ENCODE data around the gene MAOB.

The MAOB gene

DNA sequence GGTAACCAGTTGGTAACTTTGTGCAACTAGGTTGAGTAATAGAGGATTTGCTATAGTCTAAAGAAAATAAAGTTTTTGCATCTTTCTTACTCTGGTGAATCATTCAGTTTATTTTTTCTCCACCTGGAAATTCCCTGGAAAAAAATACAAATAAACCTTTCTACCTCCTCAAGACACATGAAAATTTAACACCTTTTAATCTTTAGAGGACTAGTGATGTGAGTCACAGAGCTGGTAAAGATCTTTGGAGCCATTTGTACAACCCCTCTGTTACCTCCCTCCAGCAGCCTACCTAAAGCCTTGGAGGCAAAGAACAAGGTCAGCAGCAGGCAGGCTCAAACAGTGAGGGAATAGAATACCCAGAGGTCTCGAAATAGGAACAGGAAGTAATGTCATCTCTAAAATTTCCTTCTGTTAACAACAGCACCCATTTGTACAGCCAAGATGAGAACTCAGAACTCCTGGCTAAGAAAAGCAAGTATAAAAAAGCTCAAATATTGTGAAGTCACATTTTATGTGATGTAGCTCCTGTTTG, 10.2 kb upstream of the MAOB start:
- H3K4me1 ChIP-seq (ENCODE audit: control insufficient read depth, insufficient read depth, low read length): no peaks in the 10 kb centered on the region
- no peaks in the 10 kb centered on the region; the same call in 1 of the 2 replicates for H3K9me3 ChIP-seq (ENCODE audit: control insufficient read depth, insufficient read depth, low read depth, low read length)
- POLR2A ChIA-PET: no interaction called here
- no peak overlapping the region for H3K27ac ChIP-seq (ENCODE audit: extremely low read depth, low read depth, low read length)
- H3K4me3 ChIP-seq (ENCODE audit: low read depth, low read length): no peak overlapping the region
- CTCF ChIA-PET: interaction anchor here (0.6 to 0.7 kb wide), 3 partner anchors 9 to 142 kb away, joined by 3 to 4 read pairs (median 3); no protein-coding TSS in a partner anchor
- TF ChIP-seq ZNF707 (tag by site-specific recombination; IDR thresholded peaks at IDR 0.05): no peak
- TF ChIP-seq ZNF544 (tag by site-specific recombination; IDR thresholded peaks at IDR 0.05): no peak
- TF ChIP-seq ZNF211 (tag by site-specific recombination; IDR thresholded peaks at IDR 0.05; ENCODE audit: low read depth): no peak
- no peak for TF ChIP-seq ZNF311 (tag by site-specific recombination; IDR thresholded peaks at IDR 0.05; ENCODE audit: borderline replicate concordance)
- no peak for TF ChIP-seq ZNF692 (tag by site-specific recombination; IDR thresholded peaks at IDR 0.05)
- no peak for TF ChIP-seq ZNF335 (tag by site-specific recombination; conservative IDR thresholded peaks at IDR 0.05)
- TF ChIP-seq, protein P1, sequence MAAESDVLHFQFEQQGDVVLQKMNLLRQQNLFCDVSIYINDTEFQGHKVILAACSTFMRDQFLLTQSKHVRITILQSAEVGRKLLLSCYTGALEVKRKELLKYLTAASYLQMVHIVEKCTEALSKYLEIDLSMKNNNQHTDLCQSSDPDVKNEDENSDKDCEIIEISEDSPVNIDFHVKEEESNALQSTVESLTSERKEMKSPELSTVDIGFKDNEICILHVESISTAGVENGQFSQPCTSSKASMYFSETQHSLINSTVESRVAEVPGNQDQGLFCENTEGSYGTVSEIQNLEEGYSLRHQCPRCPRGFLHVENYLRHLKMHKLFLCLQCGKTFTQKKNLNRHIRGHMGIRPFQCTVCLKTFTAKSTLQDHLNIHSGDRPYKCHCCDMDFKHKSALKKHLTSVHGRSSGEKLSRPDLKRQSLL (tag by site-specific recombination; IDR thresholded peaks at IDR 0.05): no peak
- TF ChIP-seq HOXD13 (CRISPR knock-in tag; IDR thresholded peaks at IDR 0.05; ENCODE audit: borderline replicate concordance): no peak
- TF ChIP-seq HOXC10 (CRISPR knock-in tag; IDR thresholded peaks at IDR 0.05): no peak
- no peak for TF ChIP-seq YY1 (tag by site-specific recombination; IDR thresholded peaks at IDR 0.05)
- TF ChIP-seq ZNF580 (tag by site-specific recombination; IDR thresholded peaks at IDR 0.05): no peak
- TF ChIP-seq ZNF558 (tag by site-specific recombination; IDR thresholded peaks at IDR 0.05): no peak
- no peak for TF ChIP-seq TCF7L2 (IDR thresholded peaks at IDR 0.05; ENCODE audit: borderline replicate concordance, low read depth, low read length)
- no peaks in the 10 kb centered on the region for H3K36me3 ChIP-seq (ENCODE audit: control insufficient read depth in 2 of 2, insufficient read depth in 1 of 2, low read length in 2 of 2)

- Histone ChIP-seq H3K4me1 (ENCODE audit: control insufficient read depth, insufficient read depth, low read length) (no peaks in the 10 kb centered on the region), H3K4me3 (ENCODE audit: low read depth, low read length) (no peak overlapping the region), H3K9me3 (ENCODE audit: control insufficient read depth, insufficient read depth, low read depth, low read length) (no peaks in the 10 kb centered on the region; the same call in 1 of the 2 replicates), H3K36me3 (ENCODE audit: control insufficient read depth in 2 of 2, insufficient read depth in 1 of 2, low read length in 2 of 2) (no peaks in the 10 kb centered on the region), H3K27ac (ENCODE audit: extremely low read depth, low read depth, low read length) (no peak overlapping the region)
- ChIA-PET CTCF (no interaction called here), POLR2A (interaction anchor here (0.6 kb wide), 1 partner anchor 120 kb away, joined by 6 read pairs; no protein-coding TSS in a partner anchor)
- TF ChIP-seq ZNF514 (tag by site-specific recombination; IDR thresholded peaks at IDR 0.05) (no peak), ZNF654 (tag by site-specific recombination; IDR thresholded peaks at IDR 0.05; ENCODE audit: low read depth) (no peak), HOXD13 (CRISPR knock-in tag; IDR thresholded peaks at IDR 0.05; ENCODE audit: borderline replicate concordance) (no peak), SCRT1 (tag by site-specific recombination; IDR thresholded peaks at IDR 0.05; ENCODE audit: borderline replicate concordance) (no peak), ZBTB48 (tag by site-specific recombination; IDR thresholded peaks at IDR 0.05) (no peak), GLIS2 (tag by site-specific recombination; IDR thresholded peaks at IDR 0.05) (no peak), ZBTB26 (tag by site-specific recombination; optimal IDR thresholded peaks at IDR 0.05) (no peak), ZNF518A (tag by site-specific recombination; conservative IDR thresholded peaks at IDR 0.05; ENCODE audit: low read depth) (no peak), MZF1 (tag by site-specific recombination; IDR thresholded peaks at IDR 0.05; ENCODE audit: borderline replicate concordance) (no peak), ZNF16 (tag by site-specific recombination; IDR thresholded peaks at IDR 0.05; ENCODE audit: low read depth) (no peak), ZNF580 (tag by site-specific recombination; IDR thresholded peaks at IDR 0.05) (no peak)
- TF ChIP-seq, protein P2, sequence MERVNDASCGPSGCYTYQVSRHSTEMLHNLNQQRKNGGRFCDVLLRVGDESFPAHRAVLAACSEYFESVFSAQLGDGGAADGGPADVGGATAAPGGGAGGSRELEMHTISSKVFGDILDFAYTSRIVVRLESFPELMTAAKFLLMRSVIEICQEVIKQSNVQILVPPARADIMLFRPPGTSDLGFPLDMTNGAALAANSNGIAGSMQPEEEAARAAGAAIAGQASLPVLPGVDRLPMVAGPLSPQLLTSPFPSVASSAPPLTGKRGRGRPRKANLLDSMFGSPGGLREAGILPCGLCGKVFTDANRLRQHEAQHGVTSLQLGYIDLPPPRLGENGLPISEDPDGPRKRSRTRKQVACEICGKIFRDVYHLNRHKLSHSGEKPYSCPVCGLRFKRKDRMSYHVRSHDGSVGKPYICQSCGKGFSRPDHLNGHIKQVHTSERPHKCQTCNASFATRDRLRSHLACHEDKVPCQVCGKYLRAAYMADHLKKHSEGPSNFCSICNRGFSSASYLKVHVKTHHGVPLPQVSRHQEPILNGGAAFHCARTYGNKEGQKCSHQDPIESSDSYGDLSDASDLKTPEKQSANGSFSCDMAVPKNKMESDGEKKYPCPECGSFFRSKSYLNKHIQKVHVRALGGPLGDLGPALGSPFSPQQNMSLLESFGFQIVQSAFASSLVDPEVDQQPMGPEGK (tag by site-specific recombination; IDR thresholded peaks at IDR 0.05): no peak
Observed at GRCh38 chrX:43885617-43886016, 3.4 kb upstream of the MAOB start.
